SK-N-MC (cell line): ENCODE results near the gene BMS1.

Source experiments
- EZH2 ChIP-seq: fragments of 200-600 bp; sonication (generic); IDR thresholded peaks from one replicate; pipeline ENCODE4 v1.6.1; 2017; ENCODE audit warnings: antibody characterized with exemption
- FOXP2 ChIP-seq: optimal IDR thresholded peaks from 2 replicates; pipeline ENCODE3; 2011; ENCODE audit warnings: mild to moderate bottlenecking, moderate library complexity; ENCODE audit not compliant: insufficient read depth; ENCODE audit errors: extremely low read length, control extremely low read depth
- POLR2AphosphoS5 ChIP-seq: IDR thresholded peaks from 2 replicates; pipeline ENCODE4 v1.6.1; 2012; ENCODE audit warnings: mild to moderate bottlenecking, low read depth, low read length, borderline replicate concordance

- TF ChIP-seq EZH2 (no peak), FOXP2 (no peak), POLR2AphosphoS5 (no peak)
These were observed 85.9 kb downstream of the BMS1 start for GRCh38 chr10:42868530-42868929.
